ENCODE data around the gene ECE1.

DNA sequence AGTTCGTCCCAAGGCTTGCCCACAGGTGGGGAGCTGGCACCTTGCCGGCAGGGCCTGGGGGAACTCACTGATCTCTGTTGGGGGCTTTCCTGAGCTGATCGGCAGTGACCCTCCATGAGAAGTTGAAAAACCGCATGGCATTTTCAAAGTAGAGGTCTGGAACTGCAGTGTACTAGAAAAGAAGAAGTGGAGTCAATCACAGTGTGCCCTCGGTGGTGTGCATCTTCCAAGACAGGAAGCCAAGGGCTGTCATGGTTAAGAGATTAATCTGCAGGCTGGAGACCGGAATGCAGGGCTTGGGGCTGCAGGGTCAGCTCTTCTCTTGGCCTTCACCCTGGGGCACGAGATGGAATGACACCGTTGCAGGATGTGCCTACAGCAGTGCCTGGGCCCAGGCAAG, 56.8 kb downstream of the ECE1 start:
- TF ChIP-seq, protein P1, sequence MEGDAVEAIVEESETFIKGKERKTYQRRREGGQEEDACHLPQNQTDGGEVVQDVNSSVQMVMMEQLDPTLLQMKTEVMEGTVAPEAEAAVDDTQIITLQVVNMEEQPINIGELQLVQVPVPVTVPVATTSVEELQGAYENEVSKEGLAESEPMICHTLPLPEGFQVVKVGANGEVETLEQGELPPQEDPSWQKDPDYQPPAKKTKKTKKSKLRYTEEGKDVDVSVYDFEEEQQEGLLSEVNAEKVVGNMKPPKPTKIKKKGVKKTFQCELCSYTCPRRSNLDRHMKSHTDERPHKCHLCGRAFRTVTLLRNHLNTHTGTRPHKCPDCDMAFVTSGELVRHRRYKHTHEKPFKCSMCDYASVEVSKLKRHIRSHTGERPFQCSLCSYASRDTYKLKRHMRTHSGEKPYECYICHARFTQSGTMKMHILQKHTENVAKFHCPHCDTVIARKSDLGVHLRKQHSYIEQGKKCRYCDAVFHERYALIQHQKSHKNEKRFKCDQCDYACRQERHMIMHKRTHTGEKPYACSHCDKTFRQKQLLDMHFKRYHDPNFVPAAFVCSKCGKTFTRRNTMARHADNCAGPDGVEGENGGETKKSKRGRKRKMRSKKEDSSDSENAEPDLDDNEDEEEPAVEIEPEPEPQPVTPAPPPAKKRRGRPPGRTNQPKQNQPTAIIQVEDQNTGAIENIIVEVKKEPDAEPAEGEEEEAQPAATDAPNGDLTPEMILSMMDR (IDR thresholded peaks at IDR 0.05), result no peak
- no peak for TF ChIP-seq POLR2A (IDR thresholded peaks at IDR 0.05)
